ENCODE measurements around the gene SMIM29. TPM values are rescaled to one million over a fixed set of nuclear protein-coding genes. Genes with fewer than 3 reads are reported as not detected.

SMIM29 gene
- total and polyA plus RNA-seq, 12 donors = 16.0 to 78.2 (median 25.4) TPM

GRCh38 chr6:34280216-34280615 lies 31.4 kb upstream of the SMIM29 start:
- intact Hi-C loops (cut with DNase I) = no loop called here
- ATAC-seq (no peak), DNase-seq (no peak)
- Histone ChIP-seq H3K4me1 (peaks cover 0 to 80% (median 67%) of the 10 kb centered on the region in 9 donors), H3K27ac (no peak overlapping the region), H3K4me3 (no peak overlapping the region), H3K9me3 (no peaks in the 10 kb centered on the region), H3K27me3 (no peaks in the 10 kb centered on the region), H3K36me3 (peaks cover 0 to 30% (median 4%) of the 10 kb centered on the region in 9 donors)
- WGBS, 2 donors = 81 to 86% methylated on average over 4 of the region's 4 CpGs
- no peak for TF ChIP-seq CTCF (IDR thresholded peaks at IDR 0.05)

- Histone ChIP-seq H3K4me3 (no peak overlapping the region), H3K27ac (no peak overlapping the region), H3K9me3 (no peaks in the 10 kb centered on the region), H3K4me1 (peaks cover 0 to 72% (median 59%) of the 10 kb centered on the region in 9 donors), H3K36me3 (peaks cover 0 to 28% (median 0%) of the 10 kb centered on the region in 9 donors), H3K27me3 (no peaks in the 10 kb centered on the region)
- ATAC-seq (no peak), DNase-seq (no peak)
- TF ChIP-seq CTCF (IDR thresholded peaks at IDR 0.05) = no peak
- WGBS, 2 donors = 74 to 93% methylated on average over 5 of the region's 5 CpGs
- intact Hi-C loops (cut with DNase I) = loop anchor here in 2 of 10 donors (10.0 kb wide), 2 partner anchors 106 to 116 kb away; partner anchors contain the start of gene NUDT3 (in 1 of the 2)
Measured at GRCh38 chr6:34278833-34279232, 30.0 kb upstream of the SMIM29 start.

GRCh38 chr6:34277763-34278112 lies 28.9 kb upstream of the SMIM29 start:
- DNase-seq (no peak), ATAC-seq (no peak)
- no peaks in the 10 kb centered on the region for H3K27me3 ChIP-seq
- peak overlapping the region in 4 of 10 donors; percentile 35 to 75 (median 62) for H3K27ac ChIP-seq
- peaks cover 0 to 28% (median 0%) of the 10 kb centered on the region in 9 donors for H3K36me3 ChIP-seq
- no peaks in the 10 kb centered on the region for H3K9me3 ChIP-seq
- no peak overlapping the region for H3K4me3 ChIP-seq
- intact Hi-C loops (cut with DNase I) = loop anchor here in 2 of 10 donors (10.0 kb wide), 2 partner anchors 107 to 117 kb away; partner anchors contain the start of gene NUDT3 (in 1 of the 2)
- TF ChIP-seq CTCF (IDR thresholded peaks at IDR 0.05) = no peak
- H3K4me1 ChIP-seq = peaks cover 0 to 72% (median 58%) of the 10 kb centered on the region in 9 donors
- WGBS, 2 donors = 88 to 91% methylated on average over 4 of the region's 4 CpGs

- peaks cover 0 to 72% (median 58%) of the 10 kb centered on the region in 9 donors for H3K4me1 ChIP-seq
- ATAC-seq (peak in 7 of 8 donors; percentile 44 to 90 (median 67)), DNase-seq (no peak)
- H3K36me3 ChIP-seq = peaks cover 0 to 28% (median 0%) of the 10 kb centered on the region in 9 donors
- WGBS, 2 donors = 49 to 54% methylated on average over 10 of the region's 10 CpGs
- H3K9me3 ChIP-seq = no peaks in the 10 kb centered on the region
- no peak overlapping the region for H3K4me3 ChIP-seq
- H3K27ac ChIP-seq = peak overlapping the region in 9 of 10 donors; percentile 5 to 75 (median 52)
- intact Hi-C loops (cut with DNase I) = loop anchor here in 2 of 10 donors (10.0 kb wide), 2 partner anchors 108 to 118 kb away; partner anchors contain the start of gene NUDT3 (in 1 of the 2)
- H3K27me3 ChIP-seq = no peaks in the 10 kb centered on the region
- no peak for TF ChIP-seq CTCF (IDR thresholded peaks at IDR 0.05)
Measured at GRCh38 chr6:34276881-34277762, 28.3 kb upstream of the SMIM29 start.
